HS-5 (cell line): ENCODE results near the gene C1QB.
"Not testable (repeated sequence)": the region's sequence is repeated elsewhere in the genome, so short reads cannot be mapped to it uniquely, and the experiment has no call there.

Experiments used
- DNase-seq: peaks from one replicate; pipeline ENCODE4 v3.0.0-alpha.2; 2012; ENCODE audit warnings: low read depth

C1QB gene

GRCh38 chr1:22697980-22698379 lies 44.9 kb downstream of the C1QB start:
- no peak for DNase-seq

GRCh38 chr1:22699681-22700520 lies 46.9 kb downstream of the C1QB start:
- DNase-seq, result no peak

- no peak for DNase-seq
Observed at GRCh38 chr1:22702296-22703085, 49.5 kb downstream of the C1QB start.

GRCh38 chr1:22704440-22705067 lies 51.5 kb downstream of the C1QB start:
- DNase-seq, result peak; percentile 55

- DNase-seq, result no peak
Observed at GRCh38 chr1:22705586-22705985, 52.5 kb downstream of the C1QB start.

GRCh38 chr1:22706100-22706499 lies 53.1 kb downstream of the C1QB start:
- DNase-seq, result not testable (repeated sequence)

GRCh38 chr1:22708777-22709176 lies 55.7 kb downstream of the C1QB start:
- DNase-seq, result no peak

GRCh38 chr1:22709227-22709626 lies 56.2 kb downstream of the C1QB start:
- DNase-seq, result no peak

GRCh38 chr1:22709891-22710700 lies 57.1 kb downstream of the C1QB start:
- DNase-seq, result no peak

GRCh38 chr1:22710701-22711049 lies 57.6 kb downstream of the C1QB start, which contains the start of gene EPHB2:
Gene EPHB2, plus strand, starts transcription at chr1:22710839. Its CDS starts 144 bp downstream, at chr1:22710983.
- DNase-seq, result no peak

- no peak for DNase-seq
Observed at GRCh38 chr1:22711071-22711470, 58.0 kb downstream of the C1QB start.
